Smooth muscle cell (in vitro differentiated cells): Measurements from ENCODE around the gene CPZ. TPM values are rescaled to one million over a fixed set of nuclear protein-coding genes. Genes with fewer than 3 reads are reported as not detected.

Experiments
- DNase-seq: peaks from one replicate; lab custom pipeline; 2025; ENCODE audit not compliant: unreplicated experiment; lab: John Stamatoyannopoulos, UW
- H2AFZ ChIP-seq: fragments of 200-600 bp; sonication (generic); 2 replicates; pipeline ENCODE4 v1.6.0; 2016; ENCODE audit warnings: antibody characterized with exemption, low read depth, mild to moderate bottlenecking
- H3F3A ChIP-seq: fragments of 200-600 bp; sonication (generic); 2 replicates; pipeline ENCODE4 v1.6.0; 2017; ENCODE audit warnings: antibody characterized with exemption, low read depth
- H3K27ac ChIP-seq: fragments of 200-600 bp; sonication (generic); 2 replicates; pipeline ENCODE4 v1.5.1; 2016; ENCODE audit warnings: low read depth, mild to moderate bottlenecking
- H3K27me3 ChIP-seq: fragments of 200-600 bp; sonication (generic); 2 replicates; pipeline ENCODE4 v1.6.1; 2016; ENCODE audit warnings: low read depth, mild to moderate bottlenecking
- H3K36me3 ChIP-seq: fragments of 200-600 bp; sonication (generic); 2 replicates; pipeline ENCODE4 v1.5.1; 2016; ENCODE audit warnings: low read depth
- H3K4me1 ChIP-seq: fragments of 200-600 bp; sonication (generic); 2 replicates; pipeline ENCODE4 v1.5.1; 2016; ENCODE audit warnings: low read depth
- H3K4me2 ChIP-seq: fragments of 200-600 bp; sonication (generic); 2 replicates; pipeline ENCODE4 v1.6.0; 2016; ENCODE audit warnings: mild to moderate bottlenecking
- H3K4me3 ChIP-seq: fragments of 200-600 bp; sonication (generic); 2 replicates; pipeline ENCODE4 v1.5.1; 2016; ENCODE audit warnings: mild to moderate bottlenecking
- H3K79me2 ChIP-seq: fragments of 200-600 bp; sonication (generic); 2 replicates; pipeline ENCODE4 v1.6.0; 2016; ENCODE audit warnings: low read depth, mild to moderate bottlenecking
- H3K9ac ChIP-seq: fragments of 200-600 bp; sonication (generic); 2 replicates; pipeline ENCODE4 v1.6.0; 2016; ENCODE audit warnings: low read depth
- H3K9me3 ChIP-seq: fragments of 200-600 bp; sonication (generic); replicated peaks from 2 replicates; pipeline ENCODE4 v1.5.1; 2016; ENCODE audit warnings: low read depth
- H4K20me1 ChIP-seq: fragments of 200-600 bp; sonication (generic); 2 replicates; pipeline ENCODE4 v1.6.0; 2016; ENCODE audit warnings: low read depth
- WGBS: methylation state at CpG from one replicate; pipeline ENCODE4 v1.1.7; 2016; ENCODE audit warnings: low lambda C conversion rate; 5-methylcytosine and 5-hydroxymethylcytosine counted together
- polyA plus RNA-seq: library from polyadenylated mRNA; unstranded; fragments of >200 nt; fragmentation: Nextera tagmentation; extraction: Ambion mirVana; gene quantifications from 2 replicates; pipeline ENCODE4 v1.2.1, GENCODE V29; 2016
- total RNA-seq: library from RNA; depleted of rRNA; stranded (reverse); fragments of >200 nt; gene quantifications from 2 replicates; pipeline ENCODE4 v1.2.3, GENCODE V29; 2014
- TF ChIP-seq, protein P1 (sequence below): fragments of 200-600 bp; sonication (generic); IDR thresholded peaks from 2 replicates; pipeline ENCODE4 v1.5.1; 2017; ENCODE audit warnings: borderline replicate concordance, mild to moderate bottlenecking, antibody characterized with exemption; ENCODE audit not compliant: insufficient read depth, poor library complexity, severe bottlenecking

Gene CPZ
- total and polyA plus RNA-seq, 2 experiments from 2014 or later: 12.0 to 35.9 TPM

GRCh38 chr4:8662776-8663175, 70.2 kb downstream of the CPZ start:
- Histone ChIP-seq H3K4me2 (no peak overlapping the region), H2AFZ (no peak overlapping the region), H3K27ac (no peak overlapping the region), H3K4me3 (no peak overlapping the region), H3F3A (no peaks in the 10 kb centered on the region), H4K20me1 (no peaks in the 10 kb centered on the region), H3K79me2 (no peaks in the 10 kb centered on the region), H3K9me3 (no peaks in the 10 kb centered on the region), H3K36me3 (no peaks in the 10 kb centered on the region), H3K9ac (no peak overlapping the region), H3K27me3 (peaks cover 8% of the 10 kb centered on the region), H3K4me1 (no peaks in the 10 kb centered on the region)
- 91% methylated on average over 9 of the region's 9 CpGs for WGBS
- TF ChIP-seq, protein P1, sequence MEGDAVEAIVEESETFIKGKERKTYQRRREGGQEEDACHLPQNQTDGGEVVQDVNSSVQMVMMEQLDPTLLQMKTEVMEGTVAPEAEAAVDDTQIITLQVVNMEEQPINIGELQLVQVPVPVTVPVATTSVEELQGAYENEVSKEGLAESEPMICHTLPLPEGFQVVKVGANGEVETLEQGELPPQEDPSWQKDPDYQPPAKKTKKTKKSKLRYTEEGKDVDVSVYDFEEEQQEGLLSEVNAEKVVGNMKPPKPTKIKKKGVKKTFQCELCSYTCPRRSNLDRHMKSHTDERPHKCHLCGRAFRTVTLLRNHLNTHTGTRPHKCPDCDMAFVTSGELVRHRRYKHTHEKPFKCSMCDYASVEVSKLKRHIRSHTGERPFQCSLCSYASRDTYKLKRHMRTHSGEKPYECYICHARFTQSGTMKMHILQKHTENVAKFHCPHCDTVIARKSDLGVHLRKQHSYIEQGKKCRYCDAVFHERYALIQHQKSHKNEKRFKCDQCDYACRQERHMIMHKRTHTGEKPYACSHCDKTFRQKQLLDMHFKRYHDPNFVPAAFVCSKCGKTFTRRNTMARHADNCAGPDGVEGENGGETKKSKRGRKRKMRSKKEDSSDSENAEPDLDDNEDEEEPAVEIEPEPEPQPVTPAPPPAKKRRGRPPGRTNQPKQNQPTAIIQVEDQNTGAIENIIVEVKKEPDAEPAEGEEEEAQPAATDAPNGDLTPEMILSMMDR: no peak
- no peak for DNase-seq

GRCh38 chr4:8664031-8664805, 71.7 kb downstream of the CPZ start:
- H3K27ac ChIP-seq: no peak overlapping the region
- no peaks in the 10 kb centered on the region for H3K79me2 ChIP-seq
- no peak overlapping the region for H2AFZ ChIP-seq
- H3K4me2 ChIP-seq: no peak overlapping the region
- WGBS: 62% methylated on average over 18 of the region's 18 CpGs
- H3K27me3 ChIP-seq: peaks cover 13% of the 10 kb centered on the region
- H4K20me1 ChIP-seq: no peaks in the 10 kb centered on the region
- TF ChIP-seq, protein P1: no peak
- no peak overlapping the region for H3K9ac ChIP-seq
- H3F3A ChIP-seq: no peaks in the 10 kb centered on the region
- no peak for DNase-seq
- no peaks in the 10 kb centered on the region for H3K4me1 ChIP-seq
- no peaks in the 10 kb centered on the region for H3K36me3 ChIP-seq
- no peaks in the 10 kb centered on the region for H3K9me3 ChIP-seq
- no peak overlapping the region for H3K4me3 ChIP-seq

DNA sequence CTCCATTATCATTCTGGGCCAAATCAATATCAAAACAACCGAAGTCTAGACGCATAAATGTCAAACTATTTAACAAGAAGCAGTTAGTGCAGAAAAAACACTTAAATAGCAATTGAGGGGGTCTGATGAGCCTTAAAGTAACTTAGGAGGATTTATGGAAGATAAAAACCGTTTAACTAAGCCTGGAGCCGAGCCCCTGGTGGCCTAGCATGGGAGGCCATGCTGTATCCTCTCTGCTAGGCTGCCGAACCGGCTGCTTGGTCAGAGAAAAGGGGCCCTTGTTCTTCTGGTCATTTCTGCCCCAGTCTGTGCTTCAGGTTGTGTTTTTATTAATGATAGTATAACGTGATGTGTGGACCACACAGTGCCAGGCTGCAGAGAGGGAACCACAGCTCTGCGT, 72.4 kb downstream of the CPZ start:
- DNase-seq: no peak
- no peaks in the 10 kb centered on the region for H4K20me1 ChIP-seq

More for the DNA sequence above, 72.4 kb downstream of the CPZ start:
- Histone ChIP-seq H3K4me3 (no peak overlapping the region), H3K27ac (no peak overlapping the region), H3K36me3 (no peaks in the 10 kb centered on the region), H3K27me3 (peaks cover 13% of the 10 kb centered on the region), H2AFZ (no peak overlapping the region), H3K4me2 (no peak overlapping the region), H3K9ac (no peak overlapping the region), H3F3A (no peaks in the 10 kb centered on the region), H3K79me2 (no peaks in the 10 kb centered on the region), H3K9me3 (no peaks in the 10 kb centered on the region), H3K4me1 (no peaks in the 10 kb centered on the region)
- TF ChIP-seq, protein P1: no peak
- WGBS: 69% methylated on average over 8 of the region's 8 CpGs
